Breast epithelium (tissue), 4 donors: ENCODE measurements around the gene SSR3. TPM values are rescaled to one million over a fixed set of nuclear protein-coding genes. Genes with fewer than 3 reads are reported as not detected.

Experiments used
- DNase-seq, 2 donors: peaks; one replicate each; pipeline ENCODE4 v3.0.0-alpha.2; 2019; ENCODE audit warnings: low spot score in 2 of 2
- H3K27ac ChIP-seq, 2 donors: fragments of 200-600 bp; sonication (generic) in 1 of 2; one replicate each; pipeline ENCODE4 v1.5.1; 2016 to 2019; ENCODE audit warnings: mild to moderate bottlenecking in 1 of 2
- H3K27me3 ChIP-seq, 2 donors: fragments of 200-600 bp; sonication (generic) in 1 of 2; one replicate each; pipeline versions ENCODE4 v1.5.1 to v1.6.0; 2017 to 2019; ENCODE audit warnings: control low read depth in 1 of 2, mild to moderate bottlenecking in 1 of 2
- H3K36me3 ChIP-seq: fragments of 200-600 bp; one replicate; pipeline ENCODE4 v1.5.1; 2019
- H3K4me1 ChIP-seq, 2 donors: fragments of 200-600 bp; sonication (generic); one replicate each; pipeline ENCODE4 v1.5.1; 2016 to 2019; ENCODE audit warnings: control low read depth in 1 of 2
- H3K4me3 ChIP-seq, 3 donors: fragments of 200-600 bp; sonication (generic); 1 replicate in 2 of 3; 2 replicates in 1 of 3; pipeline ENCODE4 v1.5.1; 2016 to 2019; ENCODE audit warnings: mild to moderate bottlenecking in 3 of 3, moderate library complexity in 2 of 3
- H3K9me3 ChIP-seq, 2 donors: fragments of 200-600 bp; sonication (generic) in 1 of 2; one replicate each; pipeline ENCODE4 v1.5.1; 2016 to 2019; ENCODE audit warnings: control low read depth in 1 of 2
- CTCF ChIP-seq, 3 donors: fragments of 450-650 bp; IDR thresholded peaks; one replicate each; pipeline ENCODE4 v1.5.1; 2016 to 2017; ENCODE audit warnings: antibody characterized with exemption in 3 of 3, mild to moderate bottlenecking in 3 of 3, moderate library complexity in 3 of 3
- POLR2A ChIP-seq: fragments of 450-650 bp; IDR thresholded peaks from one replicate; pipeline ENCODE4 v1.6.1; 2016; ENCODE audit warnings: antibody characterized with exemption, mild to moderate bottlenecking, moderate library complexity
- POLR2AphosphoS5 ChIP-seq, 3 donors: sonication (generic); formaldehyde crosslinking; IDR thresholded peaks; one replicate each; pipeline ENCODE4 v1.6.1; 2017; ENCODE audit warnings: antibody characterized with exemption in 3 of 3
- intact Hi-C: fragments of 100-400 bp; cut with DNase I; formaldehyde crosslinking; loops from one replicate; pipeline ENCODE4 v1.15.1; 2023; ENCODE audit warnings: low total_unique reads
- total RNA-seq, 3 donors: library from RNA; depleted of rRNA; stranded (reverse); fragments of >200 nt; gene quantifications; one replicate each; pipeline ENCODE4 v1.1.0, GENCODE V29; 2016

Gene SSR3
- total RNA-seq, 3 donors from 2014 or later, result 109 to 156 (median 110) TPM

- intact Hi-C loops, result no loop called here
- Histone ChIP-seq H3K9me3 (no peaks in the 10 kb centered on the region), H3K27me3 (no peaks in the 10 kb centered on the region), H3K27ac (no peak overlapping the region), H3K36me3 (no peaks in the 10 kb centered on the region), H3K4me1 (no peaks in the 10 kb centered on the region), H3K4me3 (no peak overlapping the region)
- TF ChIP-seq CTCF (IDR thresholded peaks at IDR 0.05), result no peak
- TF ChIP-seq POLR2AphosphoS5 (IDR thresholded peaks at IDR 0.05), result no peak
- no peak for TF ChIP-seq POLR2A
- no peak for DNase-seq
Measured at GRCh38 chr3:156518726-156519125, 36.2 kb downstream of the SSR3 start.

- no peak for DNase-seq
- peak overlapping the region; percentile 40 to 62 for H3K27ac ChIP-seq
- no peak overlapping the region for H3K4me3 ChIP-seq
- intact Hi-C loops, result no loop called here
- H3K9me3 ChIP-seq, result no peaks in the 10 kb centered on the region
- no peak for TF ChIP-seq CTCF (IDR thresholded peaks at IDR 0.05)
- TF ChIP-seq POLR2AphosphoS5 (IDR thresholded peaks at IDR 0.05), result no peak
- TF ChIP-seq POLR2A, result no peak
- H3K36me3 ChIP-seq, result no peaks in the 10 kb centered on the region
- no peaks in the 10 kb centered on the region for H3K27me3 ChIP-seq
- H3K4me1 ChIP-seq, result no peaks in the 10 kb centered on the region
Measured at GRCh38 chr3:156516961-156517360, 38.0 kb downstream of the SSR3 start.

GRCh38 chr3:156516284-156516683, 38.6 kb downstream of the SSR3 start:
- Histone ChIP-seq H3K27ac (peak overlapping the region; percentile 40 to 62), H3K4me1 (no peaks in the 10 kb centered on the region), H3K4me3 (no peak overlapping the region), H3K27me3 (no peaks in the 10 kb centered on the region), H3K36me3 (no peaks in the 10 kb centered on the region), H3K9me3 (no peaks in the 10 kb centered on the region)
- intact Hi-C loops, result no loop called here
- no peak for TF ChIP-seq CTCF (IDR thresholded peaks at IDR 0.05)
- TF ChIP-seq POLR2A, result no peak
- TF ChIP-seq POLR2AphosphoS5 (IDR thresholded peaks at IDR 0.05), result no peak
- DNase-seq, result no peak

DNA sequence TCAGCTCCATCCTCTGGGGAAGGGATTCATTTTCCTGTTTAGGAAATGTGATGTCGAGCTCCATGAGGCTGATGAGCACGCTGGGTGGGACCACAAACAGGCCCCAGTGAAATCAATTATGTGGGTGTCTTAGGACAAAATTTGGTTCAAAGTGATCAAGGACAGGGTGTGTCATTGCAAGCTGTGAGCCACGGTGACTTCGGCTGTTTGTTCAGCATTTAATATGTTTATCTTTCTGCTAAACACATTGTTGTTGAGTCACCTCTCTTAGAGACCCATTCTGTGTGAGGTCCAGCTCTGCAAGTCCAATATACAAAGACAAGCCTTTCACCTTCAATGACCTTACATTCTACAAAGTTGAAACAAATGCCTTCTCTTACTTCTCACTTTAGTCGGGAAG, 41.3 kb downstream of the SSR3 start:
- DNase-seq, result no peak
- Histone ChIP-seq H3K4me1 (no peaks in the 10 kb centered on the region), H3K27me3 (no peaks in the 10 kb centered on the region), H3K27ac (no peak overlapping the region), H3K4me3 (no peak overlapping the region), H3K36me3 (no peaks in the 10 kb centered on the region), H3K9me3 (no peaks in the 10 kb centered on the region)
- no peak for TF ChIP-seq POLR2AphosphoS5 (IDR thresholded peaks at IDR 0.05)
- TF ChIP-seq POLR2A, result no peak
- TF ChIP-seq CTCF (IDR thresholded peaks at IDR 0.05), result no peak
- intact Hi-C loops, result loop anchor here (2.0 kb wide), 1 partner anchor 49 kb away; no protein-coding TSS in a partner anchor

DNA sequence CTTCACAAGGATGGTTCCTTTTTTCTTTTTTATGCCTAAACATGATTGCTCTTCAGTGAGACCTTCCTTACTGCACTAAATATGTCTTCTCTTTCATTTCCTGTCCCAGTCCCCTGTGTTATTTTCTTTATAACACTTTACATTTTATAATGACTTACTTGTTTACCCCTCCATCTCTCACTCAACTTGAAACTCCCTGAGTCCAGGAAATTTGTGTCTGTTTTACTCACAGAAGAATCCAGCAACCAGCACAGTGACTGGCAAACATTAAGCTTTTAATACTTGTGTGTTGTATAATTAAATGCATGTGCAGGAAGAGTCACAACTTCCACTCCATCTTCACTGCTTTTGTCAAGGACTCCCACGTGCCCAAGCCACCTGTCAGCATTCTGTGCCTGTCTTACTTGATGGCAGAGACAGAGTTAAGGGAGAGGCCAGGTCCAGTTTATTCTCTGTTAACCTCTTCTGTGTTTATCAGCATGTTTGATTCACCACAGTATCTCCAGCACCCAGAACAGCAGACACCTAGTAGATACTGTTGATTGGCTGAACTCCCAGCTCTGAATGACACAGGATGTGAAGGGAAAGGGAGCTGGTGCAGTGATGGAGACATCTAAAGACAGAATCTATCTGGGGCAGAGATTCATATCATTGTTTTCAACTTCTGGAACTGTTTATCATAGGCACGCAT, 42.8 kb downstream of the SSR3 start:
- Histone ChIP-seq H3K27ac (no peak overlapping the region), H3K27me3 (no peaks in the 10 kb centered on the region), H3K36me3 (no peaks in the 10 kb centered on the region), H3K4me1 (no peaks in the 10 kb centered on the region), H3K4me3 (no peak overlapping the region), H3K9me3 (no peaks in the 10 kb centered on the region)
- no peak for DNase-seq
- intact Hi-C loops, result loop anchor here (1.0 kb wide), 1 partner anchor 9 kb away; no protein-coding TSS in a partner anchor
- TF ChIP-seq POLR2AphosphoS5 (IDR thresholded peaks at IDR 0.05) (no peak), CTCF (IDR thresholded peaks at IDR 0.05) (no peak), POLR2A (no peak)
